ENCODE measurements around the gene MRPS17.

The MRPS17 gene

DNA sequence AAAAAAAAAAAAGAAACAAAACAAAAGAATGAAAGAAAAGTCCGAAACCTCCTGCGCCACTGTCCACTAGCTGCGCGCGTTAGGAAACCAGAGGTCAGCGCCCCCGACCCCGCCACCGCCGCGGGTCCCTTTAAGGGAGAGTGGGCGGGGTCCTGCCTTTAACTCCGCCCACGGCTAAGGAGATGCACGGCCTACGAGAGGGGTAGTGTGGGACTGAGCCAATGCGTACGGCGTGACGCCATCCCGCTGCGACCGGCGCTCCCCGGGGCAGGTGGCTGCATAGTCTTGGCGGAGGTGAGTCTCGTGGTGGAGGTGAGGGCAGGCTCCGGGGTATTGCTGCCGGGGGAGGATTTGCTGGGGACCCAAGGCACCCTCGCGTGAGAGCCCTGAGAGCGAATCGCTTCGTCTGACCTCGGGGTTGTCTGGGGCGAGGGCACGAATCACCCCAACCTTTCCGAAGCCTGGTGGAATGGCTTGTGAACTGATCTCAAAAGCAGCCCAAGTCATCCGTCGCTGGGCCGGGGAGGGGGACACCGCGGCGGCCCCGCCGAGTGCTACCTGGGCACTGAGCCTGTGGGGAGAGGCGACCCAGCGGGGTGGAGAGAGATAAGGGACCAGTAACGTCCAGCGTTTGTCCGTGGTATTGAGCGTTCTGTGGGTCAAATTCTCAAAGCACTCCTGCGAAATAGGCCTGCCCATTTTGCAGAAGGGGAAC, at the start of gene MRPS17:
Gene MRPS17 (plus strand): TSS at position 241 of the 715 bp plus-strand sequence. CDS start 1,319 bp downstream, outside the sequence.
- peak within 1 kb of the TSS; percentile 96 for H3K4me3 ChIP-seq (ENCODE audit: low read depth, low read length)
- DNase-seq (ENCODE audit: low read depth) = peak; percentile 88
- TF ChIP-seq, protein P1, sequence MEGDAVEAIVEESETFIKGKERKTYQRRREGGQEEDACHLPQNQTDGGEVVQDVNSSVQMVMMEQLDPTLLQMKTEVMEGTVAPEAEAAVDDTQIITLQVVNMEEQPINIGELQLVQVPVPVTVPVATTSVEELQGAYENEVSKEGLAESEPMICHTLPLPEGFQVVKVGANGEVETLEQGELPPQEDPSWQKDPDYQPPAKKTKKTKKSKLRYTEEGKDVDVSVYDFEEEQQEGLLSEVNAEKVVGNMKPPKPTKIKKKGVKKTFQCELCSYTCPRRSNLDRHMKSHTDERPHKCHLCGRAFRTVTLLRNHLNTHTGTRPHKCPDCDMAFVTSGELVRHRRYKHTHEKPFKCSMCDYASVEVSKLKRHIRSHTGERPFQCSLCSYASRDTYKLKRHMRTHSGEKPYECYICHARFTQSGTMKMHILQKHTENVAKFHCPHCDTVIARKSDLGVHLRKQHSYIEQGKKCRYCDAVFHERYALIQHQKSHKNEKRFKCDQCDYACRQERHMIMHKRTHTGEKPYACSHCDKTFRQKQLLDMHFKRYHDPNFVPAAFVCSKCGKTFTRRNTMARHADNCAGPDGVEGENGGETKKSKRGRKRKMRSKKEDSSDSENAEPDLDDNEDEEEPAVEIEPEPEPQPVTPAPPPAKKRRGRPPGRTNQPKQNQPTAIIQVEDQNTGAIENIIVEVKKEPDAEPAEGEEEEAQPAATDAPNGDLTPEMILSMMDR (conservative IDR thresholded peaks at IDR 0.05; ENCODE audit: low read depth, low read length) = no peak

DNA sequence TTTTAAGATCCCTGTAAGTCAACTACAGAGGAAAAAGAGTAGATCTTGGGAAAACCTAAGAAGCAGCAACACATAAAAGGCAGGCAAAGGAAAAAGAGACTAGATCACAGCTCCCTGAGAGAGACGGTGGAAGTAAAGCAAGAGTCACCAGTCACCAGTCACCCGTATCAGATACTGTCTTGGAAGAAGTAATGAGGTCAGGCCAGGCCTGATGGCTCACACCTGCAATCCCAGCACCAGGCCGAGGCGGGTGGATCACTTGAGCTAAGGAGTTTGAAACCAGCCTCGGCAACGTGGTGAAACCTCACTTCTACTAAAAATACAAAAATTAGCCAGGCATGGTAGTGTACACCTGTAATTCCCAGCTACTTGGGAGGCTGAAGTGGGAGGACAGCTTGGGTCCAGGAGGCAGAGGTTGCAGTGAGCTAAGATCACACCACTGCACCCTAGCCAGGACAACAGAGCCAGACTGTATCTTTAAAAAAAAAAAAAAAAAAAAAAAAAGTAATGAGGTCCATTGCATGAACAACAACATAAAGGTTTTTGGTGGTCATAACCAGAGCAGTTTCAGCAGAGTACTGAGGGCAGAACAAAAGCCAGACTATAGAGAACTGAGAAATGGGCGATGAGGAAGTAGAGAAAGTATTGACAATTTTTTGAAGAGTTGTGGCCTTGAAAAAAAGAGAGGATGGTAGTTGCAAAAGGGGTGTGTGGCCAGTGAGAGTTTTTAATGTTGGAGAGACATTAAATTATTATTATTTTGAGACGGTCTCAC, 47.5 kb upstream of the MRPS17 start:
- TF ChIP-seq, protein P1 (conservative IDR thresholded peaks at IDR 0.05; ENCODE audit: low read depth, low read length) = no peak
- DNase-seq (ENCODE audit: low read depth) = no peak
- H3K4me3 ChIP-seq (ENCODE audit: low read depth, low read length) = no peak overlapping the region

DNA sequence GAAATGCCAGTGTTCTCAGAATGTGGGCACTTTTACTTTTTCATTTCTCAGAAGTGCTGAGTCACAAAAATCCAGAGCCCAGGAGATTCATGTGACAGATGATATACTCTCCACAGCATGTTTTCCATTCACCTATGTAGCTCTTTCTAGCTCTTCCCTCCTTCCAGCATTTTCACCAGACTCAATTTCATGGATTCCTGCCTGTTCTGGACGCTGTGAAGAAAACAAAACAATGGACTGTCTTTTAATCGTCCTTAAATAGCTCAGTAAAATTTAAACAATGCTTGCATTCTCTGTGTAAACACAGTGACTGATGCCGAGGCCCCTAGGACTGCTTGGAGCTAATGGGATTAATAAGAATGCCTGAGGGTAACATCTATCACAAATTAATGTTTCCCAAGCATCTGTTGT, 38.9 kb upstream of the MRPS17 start:
- TF ChIP-seq, protein P1 (conservative IDR thresholded peaks at IDR 0.05; ENCODE audit: low read depth, low read length) = no peak
- H3K4me3 ChIP-seq (ENCODE audit: low read depth, low read length) = no peak overlapping the region
- peak; percentile 13 for DNase-seq (ENCODE audit: low read depth)

DNA sequence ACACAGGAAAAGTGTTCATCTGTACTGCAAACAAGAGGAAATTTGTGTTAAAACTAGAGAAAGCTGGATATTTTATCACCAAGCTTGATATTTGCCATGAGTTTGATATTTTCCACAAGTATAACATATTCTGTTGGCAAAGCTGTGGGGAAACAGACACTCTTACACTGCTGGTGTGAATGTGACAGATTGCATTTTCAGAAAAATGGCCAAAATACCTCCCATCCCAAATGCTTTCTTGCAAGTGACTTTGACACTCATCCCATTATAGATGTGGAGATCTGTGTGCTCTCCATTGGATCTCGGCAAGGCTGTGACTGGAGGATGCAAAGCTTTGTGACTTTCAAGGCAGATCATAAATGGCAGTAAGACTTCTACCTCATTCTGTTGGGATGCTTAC, 33.9 kb upstream of the MRPS17 start:
- H3K4me3 ChIP-seq (ENCODE audit: low read depth, low read length) = no peak overlapping the region
- DNase-seq (ENCODE audit: low read depth) = no peak
- TF ChIP-seq, protein P1 (conservative IDR thresholded peaks at IDR 0.05; ENCODE audit: low read depth, low read length) = no peak

DNA sequence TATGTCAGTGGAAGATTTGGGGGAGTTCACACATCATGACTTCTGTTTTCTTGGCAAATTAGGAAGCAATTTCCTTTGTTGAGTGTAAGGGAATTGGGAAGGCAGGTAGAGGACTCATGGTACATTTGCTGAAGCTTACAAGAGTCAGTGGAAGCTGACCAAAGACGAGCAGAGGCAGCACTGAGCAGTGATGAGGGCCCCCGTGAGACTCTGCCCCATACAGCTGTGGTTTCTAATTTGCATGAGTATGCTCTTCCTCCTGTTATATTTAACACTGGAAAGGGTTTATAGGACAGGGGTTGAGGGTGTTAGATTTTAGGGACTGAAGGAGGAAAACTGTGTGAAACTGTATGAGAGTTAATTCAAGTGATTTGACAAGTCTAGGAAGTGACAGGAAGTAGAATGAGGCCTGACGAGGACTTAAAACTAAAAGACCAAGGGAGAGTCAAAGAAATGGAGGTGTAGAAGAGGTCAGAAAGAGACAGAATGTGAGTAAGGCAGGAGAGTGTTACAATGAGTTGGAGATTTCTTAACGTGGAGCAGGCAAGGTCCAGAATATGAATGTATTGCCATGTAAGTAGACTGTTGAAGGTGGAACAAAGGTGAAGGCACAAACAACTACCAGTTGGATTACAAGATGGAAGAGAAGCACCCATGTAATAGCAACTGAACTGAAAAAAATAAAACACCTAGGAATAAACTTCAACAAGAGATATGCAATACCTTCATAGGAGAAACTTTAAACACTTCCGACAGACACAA, 23.5 kb upstream of the MRPS17 start:
- H3K4me3 ChIP-seq (ENCODE audit: low read depth, low read length) = no peak overlapping the region
- no peak for DNase-seq (ENCODE audit: low read depth)
- TF ChIP-seq, protein P1 (conservative IDR thresholded peaks at IDR 0.05; ENCODE audit: low read depth, low read length) = no peak

DNA sequence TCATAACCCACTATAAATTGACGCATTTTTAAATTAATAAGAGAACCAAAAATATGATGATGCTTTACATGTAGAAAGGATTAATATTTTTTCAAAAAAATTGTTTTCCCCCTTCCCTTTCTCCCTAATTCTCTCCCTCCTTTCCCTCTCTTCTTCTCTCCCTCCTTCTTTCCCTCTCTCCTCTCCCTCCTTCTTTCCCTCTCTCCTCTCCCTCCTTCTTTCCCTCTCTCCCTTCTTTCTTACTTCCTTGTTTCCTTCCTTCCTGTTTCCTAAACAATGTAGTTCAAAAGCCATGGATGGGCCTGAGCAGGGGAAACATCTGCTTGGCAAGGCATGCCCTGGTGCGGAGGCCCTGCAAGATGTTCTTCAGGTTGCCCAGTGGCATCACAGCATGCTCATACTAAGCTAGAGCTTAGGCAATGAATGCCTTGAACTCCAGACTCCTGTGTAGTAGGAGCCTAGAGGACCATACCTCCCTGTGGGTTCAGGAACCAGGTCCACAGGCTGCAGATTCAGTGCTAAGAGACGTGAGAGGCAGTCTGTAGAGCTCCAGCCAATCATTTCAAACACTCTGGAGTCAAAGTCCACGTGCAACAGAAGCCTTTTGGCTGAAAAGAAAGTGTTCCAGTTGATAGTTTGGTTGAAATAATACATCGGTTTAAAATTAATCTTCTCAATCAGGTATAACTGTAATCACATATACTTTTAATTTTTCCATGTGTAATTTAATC, 20.1 kb upstream of the MRPS17 start:
- H3K4me3 ChIP-seq (ENCODE audit: low read depth, low read length) = no peak overlapping the region
- DNase-seq (ENCODE audit: low read depth) = no peak
- TF ChIP-seq, protein P1 (conservative IDR thresholded peaks at IDR 0.05; ENCODE audit: low read depth, low read length) = no peak
